Astrocyte of the spinal cord (primary cell): ENCODE results near the gene RGSL1.

ENCODE experiments used
- DNase-seq: peaks from one replicate; pipeline ENCODE4 v3.0.0; 2011; ENCODE audit warnings: low read depth, low spot score
- H3K4me3 ChIP-seq: 2 replicates; pipeline ENCODE4 v1.5.1; 2011; ENCODE audit warnings: low read depth, mild to moderate bottlenecking, low read length, moderate library complexity
- in situ Hi-C: cut with HindIII; loops from 2 replicates; pipeline ENCODE4 v1.10.0; 2017; ENCODE audit warnings: low sequenced_read_pairs
- TF ChIP-seq, protein P1 (sequence below): IDR thresholded peaks from 2 replicates; pipeline ENCODE4 v1.5.1; 2012; ENCODE audit warnings: low read depth, mild to moderate bottlenecking, low read length, inconsistent platforms

RGSL1 gene

DNA sequence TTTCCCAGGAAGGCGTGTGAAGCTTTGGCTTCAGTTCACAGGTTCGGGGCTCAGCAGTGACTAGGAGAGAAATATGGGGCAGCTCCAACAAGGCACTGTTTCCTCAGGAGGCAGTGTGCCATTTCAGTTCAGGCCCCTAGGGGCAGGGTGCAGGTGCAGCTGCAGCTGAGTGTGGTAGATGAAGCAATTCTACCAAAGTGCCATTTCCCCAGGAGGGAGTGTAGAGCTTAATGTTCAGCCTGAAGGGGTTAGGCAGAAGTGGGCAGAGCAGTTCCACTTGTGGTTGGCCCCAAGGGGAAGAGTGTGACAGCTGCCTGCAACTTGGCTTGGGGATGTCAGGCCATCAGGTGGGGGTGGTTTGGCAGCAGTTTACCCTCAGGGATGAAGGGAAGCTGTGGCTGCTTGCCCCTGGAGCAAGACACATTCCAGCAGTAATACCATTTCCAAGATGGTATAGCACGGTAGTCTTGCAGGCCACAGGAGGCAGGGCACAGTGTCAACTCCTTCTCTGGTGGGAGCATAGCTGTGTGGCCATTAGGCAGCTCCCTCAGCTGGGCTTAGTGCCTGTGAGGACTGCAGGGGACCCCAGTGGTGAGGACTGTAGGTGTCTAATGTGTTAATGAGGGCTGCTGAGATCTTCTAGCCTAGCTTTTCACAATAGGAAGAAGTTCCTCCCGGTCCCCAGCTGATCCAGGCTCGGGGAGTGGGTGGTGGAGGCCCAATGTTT is 34.7 kb downstream of the RGSL1 start:
- in situ Hi-C loops = no loop called here
- no peak overlapping the region for H3K4me3 ChIP-seq
- TF ChIP-seq, protein P1, sequence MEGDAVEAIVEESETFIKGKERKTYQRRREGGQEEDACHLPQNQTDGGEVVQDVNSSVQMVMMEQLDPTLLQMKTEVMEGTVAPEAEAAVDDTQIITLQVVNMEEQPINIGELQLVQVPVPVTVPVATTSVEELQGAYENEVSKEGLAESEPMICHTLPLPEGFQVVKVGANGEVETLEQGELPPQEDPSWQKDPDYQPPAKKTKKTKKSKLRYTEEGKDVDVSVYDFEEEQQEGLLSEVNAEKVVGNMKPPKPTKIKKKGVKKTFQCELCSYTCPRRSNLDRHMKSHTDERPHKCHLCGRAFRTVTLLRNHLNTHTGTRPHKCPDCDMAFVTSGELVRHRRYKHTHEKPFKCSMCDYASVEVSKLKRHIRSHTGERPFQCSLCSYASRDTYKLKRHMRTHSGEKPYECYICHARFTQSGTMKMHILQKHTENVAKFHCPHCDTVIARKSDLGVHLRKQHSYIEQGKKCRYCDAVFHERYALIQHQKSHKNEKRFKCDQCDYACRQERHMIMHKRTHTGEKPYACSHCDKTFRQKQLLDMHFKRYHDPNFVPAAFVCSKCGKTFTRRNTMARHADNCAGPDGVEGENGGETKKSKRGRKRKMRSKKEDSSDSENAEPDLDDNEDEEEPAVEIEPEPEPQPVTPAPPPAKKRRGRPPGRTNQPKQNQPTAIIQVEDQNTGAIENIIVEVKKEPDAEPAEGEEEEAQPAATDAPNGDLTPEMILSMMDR = peak; percentile 11
- no peak for DNase-seq

DNA sequence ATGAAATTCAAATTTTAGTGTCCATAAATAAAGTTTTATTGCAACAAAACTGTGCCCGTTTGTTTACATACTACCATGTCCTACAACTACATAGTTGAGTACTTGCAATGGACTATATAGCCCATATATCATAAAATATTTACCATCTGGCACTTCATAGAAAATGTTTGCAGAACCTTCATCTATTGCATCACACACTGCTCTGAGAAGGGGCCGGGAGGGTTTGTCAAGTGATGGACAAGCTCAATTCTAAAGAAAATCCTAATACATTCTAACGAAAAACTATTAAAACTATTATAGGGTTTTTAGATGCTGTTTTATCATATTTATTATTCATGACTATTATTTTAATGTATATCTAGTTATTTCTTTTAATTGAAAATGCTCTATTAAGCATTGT is 35.9 kb downstream of the RGSL1 start:
- no peak overlapping the region for H3K4me3 ChIP-seq
- in situ Hi-C loops = no loop called here
- no peak for DNase-seq
- TF ChIP-seq, protein P1 = no peak

DNA sequence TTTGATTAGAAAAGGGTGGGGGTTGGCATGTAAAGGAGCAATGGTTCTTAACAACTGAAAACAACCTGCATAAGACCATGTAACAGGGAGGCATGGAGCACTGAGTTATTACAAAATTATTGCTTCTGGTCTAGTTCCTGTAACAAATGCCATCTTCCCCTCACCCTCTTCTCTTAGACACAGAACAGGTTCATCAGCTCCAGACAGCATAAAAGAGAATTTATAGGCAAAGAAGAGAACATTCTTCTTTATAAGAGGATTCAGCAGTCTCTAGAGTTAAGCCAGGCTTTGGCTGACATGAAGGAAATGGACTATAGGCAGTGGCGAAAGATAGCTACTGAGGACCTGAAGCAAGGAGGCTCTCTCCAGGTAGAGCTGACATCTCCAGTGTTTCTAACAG is 38.9 kb downstream of the RGSL1 start:
- DNase-seq = no peak
- in situ Hi-C loops = no loop called here
- no peak overlapping the region for H3K4me3 ChIP-seq
- TF ChIP-seq, protein P1 = no peak

DNA sequence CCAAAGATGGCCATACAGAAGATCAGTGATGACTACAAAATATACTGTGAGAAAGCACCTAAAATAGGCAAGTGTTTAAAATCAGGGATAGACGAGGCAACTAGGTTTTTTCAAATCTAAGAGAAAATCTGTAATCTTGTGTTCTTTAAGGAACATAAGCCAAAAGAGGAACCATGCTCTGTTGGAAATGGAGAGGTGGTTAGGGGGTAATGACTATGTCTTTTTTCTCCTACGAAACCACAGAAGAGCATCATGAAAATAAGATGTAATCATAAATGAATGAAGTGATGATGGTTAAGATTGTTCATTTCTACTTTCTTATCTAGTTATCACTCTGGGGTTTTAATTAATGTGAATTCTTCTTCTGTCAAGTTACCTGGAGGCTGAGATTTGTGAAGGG is 43.1 kb downstream of the RGSL1 start:
- TF ChIP-seq, protein P1 = no peak
- DNase-seq = no peak
- H3K4me3 ChIP-seq = no peak overlapping the region
- in situ Hi-C loops = no loop called here

DNA sequence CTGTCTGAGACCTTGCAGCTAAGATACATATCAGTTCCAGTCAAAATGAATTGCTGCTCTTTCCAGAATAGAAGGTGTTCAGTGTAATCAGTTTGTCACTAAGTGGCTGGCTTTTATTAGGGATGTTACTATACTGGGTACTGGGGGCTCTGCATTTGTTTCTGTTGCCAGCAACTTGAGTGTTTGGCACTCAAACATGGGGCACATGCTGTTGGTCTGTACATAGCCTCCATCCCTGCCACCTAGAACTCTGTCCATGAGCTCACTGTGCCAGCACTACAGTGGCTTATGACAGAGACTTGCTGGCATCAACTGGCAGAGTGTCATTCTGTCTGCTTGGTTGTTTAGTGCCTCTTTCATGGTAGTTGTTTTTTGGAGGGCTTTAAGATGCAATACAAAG is 45.1 kb downstream of the RGSL1 start:
- TF ChIP-seq, protein P1 = no peak
- in situ Hi-C loops = no loop called here
- no peak for DNase-seq
- no peak overlapping the region for H3K4me3 ChIP-seq

DNA sequence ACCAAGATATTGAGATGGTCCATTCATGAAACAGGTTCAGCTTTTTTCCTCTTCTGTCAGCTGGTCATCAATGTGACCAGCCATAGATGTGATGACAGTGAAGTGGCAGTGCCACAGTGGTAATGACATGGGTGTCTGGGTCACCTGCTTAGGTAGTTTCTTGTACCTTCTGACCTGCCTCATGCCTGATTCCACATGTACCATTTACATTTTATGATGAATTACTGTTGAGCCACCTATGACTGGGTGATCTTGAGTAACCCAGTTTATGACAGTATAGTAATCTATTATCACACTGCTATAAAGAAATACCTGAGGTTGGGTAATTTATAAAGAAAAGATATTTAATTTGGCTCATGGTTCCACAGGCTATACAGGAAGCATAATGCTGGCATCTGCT is 45.7 kb downstream of the RGSL1 start:
- TF ChIP-seq, protein P1 = no peak
- DNase-seq = no peak
- H3K4me3 ChIP-seq = no peak overlapping the region
- in situ Hi-C loops = no loop called here
